Iris pigment epithelial cell (primary cell): Measurements from ENCODE around the gene STRAP.

ENCODE experiments used
- DNase-seq: peaks from one replicate; pipeline ENCODE4 v3.0.0-alpha.2; 2011; ENCODE audit warnings: low read depth

The STRAP gene

GRCh38 chr12:15882118-15882971 lies at the start of gene STRAP:
TSS of gene STRAP (plus strand) at chr12:15882387. CDS start at chr12:15882708, 321 bp downstream.
- peak; percentile 98 for DNase-seq

GRCh38 chr12:15834575-15834974 lies 47.6 kb upstream of the STRAP start:
- peak; percentile 74 for DNase-seq

- DNase-seq: no peak
Measured at GRCh38 chr12:15837141-15837790, 44.9 kb upstream of the STRAP start.

GRCh38 chr12:15839041-15839440 lies 43.1 kb upstream of the STRAP start:
- no peak for DNase-seq

DNA sequence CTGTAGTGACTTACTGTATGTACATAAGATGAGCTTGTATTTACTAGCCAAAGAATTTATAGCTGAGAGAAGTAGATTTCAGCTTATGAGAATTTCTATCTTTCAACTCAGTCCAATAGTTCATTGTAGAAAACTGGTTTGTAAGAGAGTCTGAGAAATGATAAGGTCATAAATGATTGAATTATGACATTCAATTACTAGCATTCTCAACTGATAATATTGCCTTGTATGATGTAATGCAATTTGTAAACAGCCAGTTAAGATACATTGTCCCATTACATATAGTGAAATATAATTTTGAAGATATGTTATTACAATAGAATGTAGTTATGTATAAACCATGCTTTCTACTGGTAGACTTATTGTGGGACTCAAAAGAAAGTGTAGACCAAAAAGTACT lies 42.5 kb upstream of the STRAP start:
- no peak for DNase-seq

- peak; percentile 95 for DNase-seq
Measured at GRCh38 chr12:15842108-15842507, 40.1 kb upstream of the STRAP start.

DNA sequence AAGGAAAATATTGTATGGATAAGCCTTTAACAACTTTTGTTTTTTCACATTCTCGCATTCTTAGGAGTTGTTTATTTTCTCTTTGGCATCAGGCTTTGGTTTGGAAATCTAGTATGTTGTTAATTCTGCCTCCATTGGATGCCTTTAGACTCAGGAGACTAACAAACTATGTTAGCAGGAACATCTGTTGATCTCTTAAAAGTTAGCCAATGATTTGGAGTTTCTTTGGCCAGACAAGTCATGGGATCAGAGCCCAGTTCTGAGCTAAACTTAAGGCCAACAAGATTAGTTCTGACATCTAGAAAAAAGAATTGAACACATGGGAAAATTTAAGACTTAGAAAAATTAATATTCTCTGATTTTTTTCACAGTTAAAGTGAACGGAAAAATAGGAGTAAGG lies 35.3 kb upstream of the STRAP start:
- peak; percentile 67 for DNase-seq

GRCh38 chr12:15848606-15849005 lies 33.6 kb upstream of the STRAP start:
- DNase-seq: no peak

DNA sequence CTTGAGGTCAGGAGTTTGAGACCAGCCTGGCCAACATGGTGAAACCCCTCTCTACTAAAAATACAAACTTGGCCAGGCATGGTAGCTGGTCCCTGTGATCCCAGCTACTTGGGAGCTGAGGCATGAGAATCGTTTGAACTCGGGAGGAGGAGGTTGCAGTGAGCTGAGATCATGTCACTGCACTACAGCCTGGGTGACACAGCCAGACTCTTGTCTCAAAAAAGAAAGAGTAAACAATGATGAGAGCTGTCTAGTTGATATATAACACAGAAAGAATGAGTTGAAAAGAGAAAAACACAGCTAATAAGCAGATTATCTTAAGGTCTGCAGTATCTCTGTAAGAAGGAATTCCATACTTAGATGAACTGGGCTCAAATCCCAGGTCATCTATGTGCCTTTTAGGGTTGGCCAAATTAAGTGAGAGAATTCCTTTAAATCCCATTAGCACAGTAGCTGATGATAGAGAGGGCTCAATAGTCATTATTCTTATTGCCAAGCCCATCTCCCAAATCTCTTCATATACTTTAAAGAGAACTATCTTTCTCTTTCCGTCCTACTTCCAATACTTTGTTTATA lies 31.1 kb upstream of the STRAP start:
- DNase-seq: no peak

DNA sequence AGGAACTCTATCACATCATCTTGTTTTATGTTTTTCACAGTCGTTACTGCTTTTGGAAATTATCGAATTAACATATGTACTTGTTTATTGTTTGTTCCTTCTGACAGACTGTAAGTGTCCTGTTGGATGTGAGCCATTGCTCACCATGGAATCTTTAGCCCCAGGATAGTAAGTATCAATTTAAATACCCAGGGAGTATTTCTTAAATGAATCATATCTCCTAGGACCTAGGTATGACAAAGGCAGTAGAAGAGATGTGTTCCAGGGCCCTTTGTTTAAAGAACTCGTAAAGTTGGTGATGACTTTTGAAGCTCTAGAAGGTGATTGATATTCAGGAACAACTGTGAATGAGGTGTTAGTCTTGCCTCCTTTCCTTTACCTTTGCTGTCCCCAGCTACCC lies 30.3 kb upstream of the STRAP start:
- no peak for DNase-seq

GRCh38 chr12:15852383-15852782 lies 29.8 kb upstream of the STRAP start:
- DNase-seq: peak; percentile 91

- no peak for DNase-seq
Measured at GRCh38 chr12:15853877-15854276, 28.3 kb upstream of the STRAP start.

DNA sequence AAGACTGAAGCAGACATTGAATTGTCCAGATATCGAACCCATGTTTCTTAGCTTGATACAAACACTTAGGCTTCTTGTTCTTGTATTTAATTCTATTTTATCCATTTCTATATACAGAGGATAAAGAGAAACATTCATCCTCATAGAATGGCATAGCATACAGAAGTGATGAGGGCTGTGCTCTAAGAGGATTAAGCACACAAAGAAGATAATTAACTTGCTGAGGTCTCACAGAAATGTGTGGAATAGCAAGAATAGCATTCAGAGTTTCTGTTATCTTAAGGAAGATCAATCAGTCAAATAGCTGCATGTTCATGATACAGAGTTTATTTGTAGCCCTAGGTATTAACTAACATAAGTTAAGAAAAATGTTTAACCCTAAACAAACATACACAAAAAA lies 27.3 kb upstream of the STRAP start:
- DNase-seq: no peak

DNA sequence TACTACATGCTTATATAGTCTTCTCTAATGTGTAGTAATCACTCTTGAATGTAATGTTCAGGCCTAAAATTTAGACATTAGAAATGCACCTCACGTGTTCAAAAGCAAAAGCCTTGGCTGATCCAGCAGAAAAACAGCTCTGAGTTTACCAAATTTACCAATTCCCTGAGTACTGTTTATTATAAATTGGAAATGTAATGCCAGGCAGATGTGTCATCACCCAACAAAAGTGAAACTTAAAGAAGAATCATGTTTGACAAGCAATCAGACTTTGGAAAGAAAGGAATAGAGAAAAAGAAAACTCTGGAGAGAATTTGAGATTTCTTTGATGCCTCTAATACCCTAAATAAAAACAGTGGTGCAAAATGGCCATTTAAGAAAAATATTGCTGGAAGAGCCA lies 26.5 kb upstream of the STRAP start:
- DNase-seq: peak; percentile 79

GRCh38 chr12:15856097-15856982 lies 25.8 kb upstream of the STRAP start:
- peak; percentile 80 for DNase-seq

DNA sequence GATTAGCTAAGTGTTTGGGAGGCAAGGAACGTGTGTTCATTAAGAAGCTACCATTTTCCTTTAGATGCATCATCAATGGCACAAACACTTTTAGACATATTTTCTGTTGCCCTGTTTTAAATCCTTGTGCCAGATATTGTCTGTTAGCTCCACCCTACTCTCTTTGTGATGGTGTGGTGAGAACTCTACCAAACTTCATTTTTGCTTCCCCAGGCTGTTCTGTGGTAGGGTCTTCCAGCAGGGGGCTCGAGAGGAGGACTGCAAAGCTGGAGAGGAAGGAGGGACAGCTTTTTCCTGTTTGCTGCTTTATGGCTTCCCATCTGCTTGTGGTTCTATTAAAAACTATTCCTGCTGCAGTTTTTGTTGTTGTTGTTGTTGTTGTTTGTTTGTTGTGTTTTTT lies 23.8 kb upstream of the STRAP start:
- DNase-seq: no peak

DNA sequence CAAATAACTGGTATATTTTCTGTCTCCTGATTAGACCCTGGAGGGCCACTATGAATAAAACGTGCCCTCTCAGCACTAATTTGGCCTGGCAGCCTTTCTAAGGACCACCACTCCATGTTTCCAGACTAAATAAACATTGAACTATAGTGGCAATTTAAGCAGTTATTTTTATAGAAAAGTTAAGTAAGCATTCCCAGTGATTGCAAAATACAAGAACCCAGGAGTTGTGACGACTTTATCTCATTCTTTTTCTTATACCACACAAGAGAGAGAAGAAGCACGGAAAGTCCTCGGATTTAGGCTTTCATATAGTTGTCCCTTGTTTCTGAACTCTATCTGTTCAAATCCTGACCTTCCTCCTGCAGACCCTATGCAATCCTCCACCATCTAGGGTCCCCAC lies 23.1 kb upstream of the STRAP start:
- DNase-seq: peak; percentile 62

GRCh38 chr12:15861404-15861803 lies 20.8 kb upstream of the STRAP start:
- no peak for DNase-seq

GRCh38 chr12:15862840-15863239 lies 19.3 kb upstream of the STRAP start:
- DNase-seq: no peak

GRCh38 chr12:15863372-15863771 lies 18.8 kb upstream of the STRAP start:
- DNase-seq: peak; percentile 48

DNA sequence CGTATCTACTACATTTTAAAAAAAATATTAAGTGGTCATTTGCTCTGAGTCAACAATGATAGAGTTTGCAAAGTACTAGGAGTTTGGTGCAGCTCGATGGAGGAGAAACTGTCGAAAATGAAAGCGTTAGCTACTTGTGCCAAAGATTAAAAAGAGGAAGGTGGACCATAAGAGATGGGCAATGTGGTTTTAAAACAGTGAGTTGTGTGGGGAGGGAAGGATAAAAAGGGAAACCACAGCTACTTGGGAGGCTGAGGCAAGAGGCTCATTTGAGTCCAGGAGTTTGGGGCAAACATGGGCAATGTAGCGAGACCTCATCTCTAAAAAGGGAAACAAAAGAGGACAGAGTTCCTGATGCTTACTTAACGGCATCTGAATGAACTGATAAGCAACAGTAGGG lies 18.2 kb upstream of the STRAP start:
- DNase-seq: no peak

GRCh38 chr12:15868186-15868585 lies 14.0 kb upstream of the STRAP start:
- DNase-seq: no peak
